Suppressor macrophage treated with lipopolysaccharide for 4 hours (primary cell): ENCODE results near the gene GPBAR1.
A peak's percentile ranks its signal among the peaks of the same experiment; 100 is the strongest.

Experiments used
- DNase-seq: peaks from one replicate; pipeline ENCODE4 v3.0.0-alpha.2; 2020

The GPBAR1 gene

DNA sequence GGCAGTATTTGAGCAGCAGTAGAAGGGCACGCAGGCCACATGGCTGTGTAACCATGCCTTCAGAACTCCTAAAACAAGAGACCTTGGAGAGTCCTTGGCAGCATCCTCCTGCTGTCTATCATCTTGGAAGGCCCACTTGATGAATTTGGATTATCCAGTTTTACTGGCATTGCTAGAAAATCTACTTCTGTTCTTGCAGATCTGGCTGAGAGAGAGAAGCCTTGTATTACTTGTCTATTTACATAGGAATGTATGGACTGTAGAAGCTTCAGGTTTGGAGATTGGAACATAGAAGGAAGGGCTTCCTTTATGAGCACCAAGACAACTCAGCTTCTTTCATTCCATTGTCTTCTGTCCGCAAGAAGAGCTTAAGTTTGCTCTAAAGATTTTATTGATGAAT lies 16.1 kb upstream of the GPBAR1 start:
- no peak for DNase-seq

- no peak for DNase-seq
Measured at GRCh38 chr2:218245214-218245613, 15.6 kb upstream of the GPBAR1 start.

DNA sequence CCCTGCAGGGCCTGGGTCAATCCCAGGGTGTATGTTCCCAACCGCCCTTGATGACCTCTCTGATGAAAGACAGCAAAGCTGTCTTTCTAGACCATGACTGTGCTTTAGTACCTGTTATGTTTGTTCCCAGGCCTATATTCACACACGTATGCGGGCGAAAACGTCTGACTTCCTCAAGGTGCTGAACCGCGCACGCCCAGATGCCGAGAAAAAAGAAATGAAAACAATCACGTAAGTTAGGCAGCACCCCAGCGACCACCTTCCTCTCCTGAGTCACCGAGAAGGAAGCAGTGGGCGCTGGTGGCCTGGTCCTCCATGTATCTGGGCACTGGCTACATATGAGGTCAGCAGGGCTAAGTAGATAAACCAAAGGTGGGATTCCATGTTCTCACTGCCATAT lies 11.1 kb upstream of the GPBAR1 start:
- no peak for DNase-seq

DNA sequence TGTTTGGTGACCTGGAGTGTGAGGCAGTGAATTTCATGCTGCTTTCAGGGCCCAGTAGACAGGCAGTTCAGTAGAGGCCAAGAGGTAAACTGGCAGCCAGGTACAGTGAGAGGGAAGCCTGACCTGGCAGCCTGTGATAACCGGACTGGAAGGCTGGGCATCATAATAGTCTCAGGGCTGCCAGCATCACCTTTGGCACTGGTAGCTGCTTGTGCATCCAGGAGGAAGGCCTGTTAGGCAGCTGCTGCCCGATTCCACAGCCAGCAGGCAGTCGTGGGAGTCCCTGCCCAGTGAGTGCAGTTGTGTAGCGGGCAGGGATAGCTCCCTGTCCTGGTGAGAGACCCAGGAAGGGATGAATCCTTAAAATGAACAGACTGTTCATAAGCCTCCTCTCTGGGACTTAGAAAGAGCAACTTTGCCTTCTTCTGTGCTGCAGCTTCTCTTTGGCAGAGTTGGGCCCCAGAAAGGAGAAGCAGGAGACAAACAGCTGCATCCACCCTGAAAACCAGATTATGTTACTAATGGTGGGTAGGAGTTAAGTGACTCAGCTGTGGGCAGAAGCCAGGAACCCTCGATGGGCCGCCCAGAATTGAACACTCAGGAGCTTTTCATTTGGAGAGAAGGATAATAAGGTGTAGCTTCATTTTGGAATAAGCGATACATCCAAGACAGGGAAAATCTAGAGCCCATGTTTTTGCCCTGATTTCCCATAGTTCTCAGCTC lies 8.1 kb upstream of the GPBAR1 start:
- DNase-seq, result peak; percentile 69

GRCh38 chr2:218253232-218253625 lies 7.6 kb upstream of the GPBAR1 start:
- DNase-seq, result no peak

DNA sequence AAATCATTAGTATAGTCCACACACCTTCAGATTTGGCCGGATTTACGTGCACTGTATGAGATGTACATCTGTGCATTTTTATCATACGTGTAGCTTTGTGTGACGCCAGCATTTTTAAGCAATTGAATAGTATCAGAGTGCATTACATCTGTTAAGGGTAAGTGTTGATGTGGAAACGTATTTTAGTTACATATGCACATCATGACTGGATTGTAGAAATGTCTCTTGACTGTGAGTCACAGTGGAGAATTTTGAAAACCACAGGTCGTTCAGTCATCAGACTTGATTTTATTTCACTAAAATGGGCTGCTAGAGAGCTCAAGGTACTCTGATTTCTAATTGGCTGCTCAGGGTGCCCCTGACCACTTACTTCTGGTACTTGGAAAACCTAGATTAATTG lies 5.4 kb upstream of the GPBAR1 start:
- DNase-seq, result peak; percentile 76

DNA sequence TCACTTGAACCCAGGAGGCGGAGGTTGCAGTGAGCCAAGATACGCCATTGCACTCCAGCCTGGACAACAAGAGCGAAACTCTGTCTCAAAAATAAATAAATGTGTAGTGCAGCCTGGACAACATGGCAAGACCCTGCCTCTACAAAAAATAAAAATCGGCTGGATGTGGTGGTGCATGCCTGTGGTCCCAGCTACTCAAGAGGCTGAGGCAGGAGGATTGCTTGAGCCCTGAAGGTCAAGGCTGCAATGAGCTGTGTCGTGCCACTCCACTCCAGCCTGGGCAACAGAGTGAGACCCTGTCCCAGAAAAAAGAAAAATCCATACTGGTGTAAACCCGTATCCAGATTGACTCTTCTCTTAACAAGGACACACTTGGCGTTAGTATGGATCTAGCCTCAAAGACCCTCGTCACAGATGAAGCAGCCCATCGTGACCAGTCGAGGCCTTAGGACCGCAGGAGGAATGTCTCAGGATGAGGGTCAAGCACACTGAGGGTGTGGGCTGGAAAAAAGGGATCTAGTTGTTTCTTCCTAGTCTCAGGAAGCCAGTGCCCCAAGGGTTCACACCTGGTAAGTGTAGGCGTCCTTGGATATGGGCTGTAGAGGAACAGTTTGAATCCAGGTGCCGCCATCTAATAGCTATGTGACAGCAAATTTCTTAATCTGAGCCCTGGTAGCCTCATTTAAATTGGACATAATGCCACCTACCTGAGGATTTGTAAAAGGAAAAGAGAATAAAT lies 4.0 kb upstream of the GPBAR1 start:
- DNase-seq, result no peak

- DNase-seq, result peak; percentile 89
Measured at GRCh38 chr2:218257390-218257981, 3.3 kb upstream of the GPBAR1 start.

DNA sequence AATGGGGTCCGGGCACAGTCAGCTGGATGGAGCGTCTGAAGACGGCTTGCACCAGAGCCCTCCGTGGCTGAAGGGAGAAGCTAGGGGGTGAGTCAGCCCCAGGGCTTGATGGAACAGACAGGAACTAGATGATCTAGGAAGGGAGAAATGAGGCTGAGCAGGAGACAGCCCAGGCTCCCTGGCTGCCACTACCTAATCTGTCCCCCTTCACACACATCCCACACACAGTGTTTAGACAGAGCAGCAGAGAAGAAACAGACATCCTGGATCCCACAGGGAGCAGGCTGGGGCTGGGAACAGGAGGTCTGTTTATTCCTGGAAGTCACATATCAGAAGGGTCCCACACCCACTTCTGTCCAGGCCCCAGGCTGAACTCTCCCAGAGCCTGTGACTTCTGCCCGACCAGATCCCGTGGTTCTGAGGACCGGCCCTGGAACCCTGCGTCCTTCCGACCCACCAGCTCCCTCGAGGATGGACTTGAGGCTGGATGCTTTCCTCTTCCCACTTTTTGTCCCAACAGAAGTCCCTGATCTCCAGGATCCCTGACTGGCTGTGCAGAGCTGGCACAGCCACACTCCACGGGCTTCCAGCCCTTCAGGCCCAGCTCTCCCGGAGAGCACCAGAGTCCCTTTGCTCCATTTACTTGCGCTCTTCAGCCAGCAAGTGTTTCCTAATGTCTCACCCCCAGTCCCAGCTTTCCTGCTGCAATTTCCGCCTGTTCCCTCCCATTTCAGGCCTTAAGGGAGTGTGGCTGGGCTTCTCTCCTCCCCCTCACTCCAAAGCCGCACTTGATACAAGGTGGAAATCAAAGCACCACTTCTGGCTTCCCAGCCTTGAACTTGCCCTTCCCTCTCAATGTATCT lies 1.5 kb upstream of the GPBAR1 start:
- peak; percentile 77 for DNase-seq

GRCh38 chr2:218260166-218260565 lies 649 bp upstream of the GPBAR1 start:
- no peak for DNase-seq

DNA sequence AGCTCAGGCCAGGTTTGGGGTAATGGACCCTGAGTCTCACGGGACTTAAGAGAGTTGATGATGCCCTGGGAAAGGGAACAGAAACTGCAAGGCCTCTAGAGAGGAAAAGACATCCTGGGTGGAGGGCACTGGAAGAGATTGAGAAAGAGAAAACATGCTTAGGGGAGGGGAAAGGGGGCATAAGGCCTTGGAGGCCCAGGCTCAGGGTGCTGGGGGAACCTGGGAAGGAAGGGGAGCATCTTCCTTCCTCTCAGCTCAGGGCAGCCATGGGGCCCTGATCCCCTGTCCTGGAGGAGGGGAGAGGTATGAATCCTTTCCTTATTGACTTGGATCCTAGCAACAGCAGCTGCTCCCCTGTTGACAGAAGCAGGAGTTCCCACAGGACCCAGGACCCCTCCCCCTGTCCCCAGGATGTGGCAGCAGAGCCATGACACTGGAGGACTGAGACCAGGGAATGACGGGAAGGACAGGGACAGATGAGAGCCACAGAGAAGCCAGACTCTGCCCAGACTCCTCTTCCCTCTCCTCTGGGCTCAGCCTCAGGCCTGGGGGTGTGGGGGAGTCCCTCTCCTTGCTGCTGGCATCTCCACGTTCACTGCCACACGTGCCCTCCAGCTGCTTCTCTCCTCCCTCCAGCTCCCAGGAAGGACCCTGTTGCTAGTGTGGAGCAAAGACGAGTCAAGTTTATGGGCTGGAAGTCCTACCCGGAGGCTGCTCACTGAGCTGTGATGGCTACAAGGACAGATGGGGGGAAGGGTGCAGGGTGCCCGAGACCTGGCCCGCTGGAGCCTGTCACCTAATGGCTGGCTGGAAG lies 815 bp downstream of the GPBAR1 start:
- DNase-seq, result peak; percentile 67

DNA sequence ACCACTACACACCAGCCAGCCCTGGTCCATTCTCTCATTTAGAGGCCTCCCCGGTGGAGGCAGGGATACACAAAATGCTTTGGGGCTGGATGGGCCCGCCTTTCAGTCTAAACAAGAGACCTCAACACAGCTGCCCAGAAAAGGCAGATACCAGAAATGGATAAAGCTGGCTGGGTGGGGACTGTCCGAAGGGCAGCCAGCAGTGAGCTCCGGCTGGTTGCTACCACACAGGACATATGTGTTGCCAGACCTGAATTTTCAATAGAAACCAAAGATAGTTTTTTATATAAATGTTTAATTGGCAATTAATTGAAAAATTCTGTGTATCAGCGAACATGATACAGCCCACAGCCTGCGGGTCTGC lies 1.4 kb downstream of the GPBAR1 start:
- no peak for DNase-seq

DNA sequence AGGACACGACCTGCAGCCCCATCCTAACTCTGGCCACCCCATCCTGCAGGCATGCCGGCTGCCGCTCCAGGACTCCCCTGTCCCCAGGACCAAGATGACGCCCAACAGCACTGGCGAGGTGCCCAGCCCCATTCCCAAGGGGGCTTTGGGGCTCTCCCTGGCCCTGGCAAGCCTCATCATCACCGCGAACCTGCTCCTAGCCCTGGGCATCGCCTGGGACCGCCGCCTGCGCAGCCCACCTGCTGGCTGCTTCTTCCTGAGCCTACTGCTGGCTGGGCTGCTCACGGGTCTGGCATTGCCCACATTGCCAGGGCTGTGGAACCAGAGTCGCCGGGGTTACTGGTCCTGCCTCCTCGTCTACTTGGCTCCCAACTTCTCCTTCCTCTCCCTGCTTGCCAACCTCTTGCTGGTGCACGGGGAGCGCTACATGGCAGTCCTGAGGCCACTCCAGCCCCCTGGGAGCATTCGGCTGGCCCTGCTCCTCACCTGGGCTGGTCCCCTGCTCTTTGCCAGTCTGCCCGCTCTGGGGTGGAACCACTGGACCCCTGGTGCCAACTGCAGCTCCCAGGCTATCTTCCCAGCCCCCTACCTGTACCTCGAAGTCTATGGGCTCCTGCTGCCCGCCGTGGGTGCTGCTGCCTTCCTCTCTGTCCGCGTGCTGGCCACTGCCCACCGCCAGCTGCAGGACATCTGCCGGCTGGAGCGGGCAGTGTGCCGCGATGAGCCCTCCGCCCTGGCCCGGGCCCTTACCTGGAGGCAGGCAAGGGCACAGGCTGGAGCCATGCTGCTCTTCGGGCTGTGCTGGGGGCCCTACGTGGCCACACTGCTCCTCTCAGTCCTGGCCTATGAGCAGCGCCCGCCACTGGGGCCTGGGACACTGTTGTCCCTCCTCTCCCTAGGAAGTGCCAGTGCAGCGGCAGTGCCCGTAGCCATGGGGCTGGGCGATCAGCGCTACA lies 2.1 kb downstream of the GPBAR1 start:
- no peak for DNase-seq

DNA sequence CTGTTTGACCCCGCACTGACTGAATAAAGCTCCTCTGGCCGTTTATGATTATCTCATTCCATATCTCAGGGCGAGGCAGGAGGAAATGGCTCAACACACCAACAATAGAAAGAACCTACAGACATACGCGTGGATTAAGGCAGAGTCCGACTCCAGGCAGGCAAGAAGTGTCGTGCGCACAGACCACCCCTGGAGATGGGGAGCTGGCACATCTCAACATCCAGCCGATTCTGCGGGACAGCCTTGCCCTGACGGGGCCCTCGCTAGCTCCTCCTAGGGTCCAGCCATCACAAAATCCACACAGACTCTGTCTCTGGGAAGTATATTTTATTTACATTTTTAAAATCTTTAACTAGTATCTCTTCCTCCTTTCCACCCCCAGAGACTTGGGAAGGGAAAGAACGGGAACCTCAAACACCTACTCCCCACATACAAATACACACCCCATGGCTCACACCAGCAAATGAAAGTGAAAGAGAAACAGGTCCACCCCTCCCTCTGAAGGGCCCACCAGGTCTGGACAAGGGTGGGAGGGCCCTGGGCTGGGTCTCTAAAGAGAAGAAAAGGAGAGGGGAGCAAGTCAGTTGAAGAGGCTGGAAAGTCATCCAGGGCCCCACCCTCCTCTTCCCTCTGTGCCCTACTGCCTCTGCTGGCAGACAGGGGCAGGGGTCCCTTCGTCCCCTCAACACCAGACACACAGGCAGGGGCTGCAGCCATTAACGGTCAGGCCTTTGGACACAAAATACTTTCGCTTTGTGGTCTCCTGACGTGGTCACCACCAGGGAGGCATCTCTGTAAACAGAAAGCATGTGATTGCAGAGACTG lies 3.2 kb downstream of the GPBAR1 start:
- DNase-seq, result peak; percentile 77

DNA sequence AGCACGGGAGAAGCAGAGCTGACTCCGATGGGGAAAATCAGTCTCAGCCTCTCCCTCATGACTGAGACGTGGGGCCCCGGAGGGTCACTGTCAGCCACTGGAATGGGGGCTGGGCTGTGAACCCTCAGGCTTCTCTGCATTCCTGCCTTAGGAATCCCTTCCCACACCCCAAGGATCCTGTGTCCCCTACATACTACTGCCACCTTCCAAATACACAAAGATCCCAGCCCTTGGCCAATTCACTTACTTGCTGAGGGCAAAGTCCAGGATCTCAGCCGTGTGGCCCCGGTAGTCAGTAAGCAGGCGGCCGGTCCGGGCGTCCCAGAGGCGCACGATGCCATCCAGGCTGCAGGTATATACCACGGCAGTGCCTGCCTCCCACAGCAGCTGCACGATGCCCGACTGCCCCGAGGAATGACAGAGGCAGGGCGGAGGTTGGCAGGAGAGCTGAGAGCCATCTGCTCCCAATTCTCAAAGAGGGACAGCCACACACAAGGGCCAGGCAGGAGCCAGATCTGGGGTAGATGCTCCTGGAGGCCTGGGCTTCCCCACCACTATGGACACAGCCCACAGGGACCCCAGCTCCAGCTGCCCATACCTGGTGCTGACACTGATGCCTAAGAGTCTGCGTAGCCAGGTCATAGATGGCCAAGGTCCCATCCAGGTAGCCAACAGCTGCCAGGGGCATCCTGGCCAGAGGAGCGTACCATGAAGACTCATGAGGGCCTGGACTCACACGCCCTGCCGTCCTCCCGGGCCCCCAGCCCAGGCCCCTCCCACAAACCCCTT lies 4.2 kb downstream of the GPBAR1 start:
- DNase-seq, result no peak

DNA sequence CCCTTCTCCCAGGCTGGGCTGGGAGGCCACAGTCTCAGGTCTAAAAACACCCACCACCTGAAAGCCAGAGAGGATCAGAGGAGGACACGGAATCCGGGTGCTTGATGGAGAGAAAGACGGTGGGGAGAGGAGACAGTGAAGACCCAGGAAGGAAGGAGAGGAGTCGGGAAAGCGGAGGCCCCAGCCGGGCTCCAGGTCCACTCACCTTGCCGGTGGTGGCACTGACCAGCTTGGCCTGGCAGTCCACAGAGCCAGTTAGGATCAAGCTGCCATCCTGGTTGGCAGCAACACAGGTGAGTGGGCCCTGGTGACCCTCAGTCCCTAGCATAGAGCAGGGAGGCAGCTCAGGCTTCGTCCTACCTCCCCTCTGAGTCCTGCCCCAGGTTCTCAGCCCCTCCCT lies 4.8 kb downstream of the GPBAR1 start:
- DNase-seq, result no peak

GRCh38 chr2:218266316-218266979 lies 5.6 kb downstream of the GPBAR1 start:
- DNase-seq, result no peak

- DNase-seq, result no peak
Measured at GRCh38 chr2:218267259-218267658, 6.4 kb downstream of the GPBAR1 start.
